ENCODE measurements around the gene ARL14. TPM values are rescaled to one million over a fixed set of nuclear protein-coding genes. Genes with fewer than 3 reads are reported as not detected.

Gene ARL14
- total RNA-seq, 1 experiment from 2014 or later = not detected

DNA sequence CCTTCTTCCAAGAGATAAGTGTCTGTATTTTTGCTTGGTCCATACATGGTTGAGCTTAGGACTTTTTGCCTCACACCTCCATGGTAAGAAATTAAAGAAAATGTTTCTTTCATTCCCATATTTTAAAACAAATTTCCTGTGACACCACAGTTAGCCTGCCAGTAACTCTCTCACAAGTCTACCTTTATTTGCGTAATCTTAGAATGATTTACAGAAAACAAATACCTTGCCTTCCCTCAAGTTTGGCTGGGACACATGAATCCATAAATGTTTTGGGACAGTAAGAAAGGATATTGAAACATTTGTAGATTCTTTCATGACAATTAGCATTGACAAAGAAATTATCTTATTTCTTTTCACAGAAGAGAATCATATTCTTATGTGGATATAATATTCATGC is 3.8 kb upstream of the ARL14 start:
- no peak overlapping the region for H3K27ac Mint-ChIP-seq
- DNase-seq (ENCODE audit: low spot score) = no peak
- CTCF ChIA-PET = no interaction called here

GRCh38 chr3:160675566-160676124 is 1.3 kb upstream of the ARL14 start:
- TF ChIP-seq, protein P1, sequence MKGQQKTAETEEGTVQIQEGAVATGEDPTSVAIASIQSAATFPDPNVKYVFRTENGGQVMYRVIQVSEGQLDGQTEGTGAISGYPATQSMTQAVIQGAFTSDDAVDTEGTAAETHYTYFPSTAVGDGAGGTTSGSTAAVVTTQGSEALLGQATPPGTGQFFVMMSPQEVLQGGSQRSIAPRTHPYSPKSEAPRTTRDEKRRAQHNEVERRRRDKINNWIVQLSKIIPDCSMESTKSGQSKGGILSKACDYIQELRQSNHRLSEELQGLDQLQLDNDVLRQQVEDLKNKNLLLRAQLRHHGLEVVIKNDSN (CRISPR knock-in tag; IDR thresholded peaks at IDR 0.05) = no peak
- no peak for TF ChIP-seq ELF4 (CRISPR knock-in tag; IDR thresholded peaks at IDR 0.05; ENCODE audit: low read depth)
- TF ChIP-seq ESRRA (CRISPR knock-in tag; IDR thresholded peaks at IDR 0.05; ENCODE audit: borderline replicate concordance) = no peak
- no peak for TF ChIP-seq IRF1 (CRISPR knock-in tag; IDR thresholded peaks at IDR 0.05)
- TF ChIP-seq EMX1 (CRISPR knock-in tag; IDR thresholded peaks at IDR 0.05) = no peak
- no peak for TF ChIP-seq CREM (CRISPR knock-in tag; IDR thresholded peaks at IDR 0.05)
- no peak for TF ChIP-seq ZNF416 (CRISPR knock-in tag; IDR thresholded peaks at IDR 0.05)
- no peak for TF ChIP-seq NR3C1 (CRISPR knock-in tag; conservative IDR thresholded peaks at IDR 0.05; ENCODE audit: low read depth)
- no peak for TF ChIP-seq ZSCAN18 (CRISPR knock-in tag; IDR thresholded peaks at IDR 0.05)
- TF ChIP-seq OVOL2 (CRISPR knock-in tag; IDR thresholded peaks at IDR 0.05; ENCODE audit: borderline replicate concordance) = no peak
- no peak for TF ChIP-seq PRRX2 (CRISPR knock-in tag; IDR thresholded peaks at IDR 0.05)
- no peak for TF ChIP-seq SMAD3 (CRISPR knock-in tag; IDR thresholded peaks at IDR 0.05; ENCODE audit: borderline replicate concordance)
- TF ChIP-seq, protein P2, sequence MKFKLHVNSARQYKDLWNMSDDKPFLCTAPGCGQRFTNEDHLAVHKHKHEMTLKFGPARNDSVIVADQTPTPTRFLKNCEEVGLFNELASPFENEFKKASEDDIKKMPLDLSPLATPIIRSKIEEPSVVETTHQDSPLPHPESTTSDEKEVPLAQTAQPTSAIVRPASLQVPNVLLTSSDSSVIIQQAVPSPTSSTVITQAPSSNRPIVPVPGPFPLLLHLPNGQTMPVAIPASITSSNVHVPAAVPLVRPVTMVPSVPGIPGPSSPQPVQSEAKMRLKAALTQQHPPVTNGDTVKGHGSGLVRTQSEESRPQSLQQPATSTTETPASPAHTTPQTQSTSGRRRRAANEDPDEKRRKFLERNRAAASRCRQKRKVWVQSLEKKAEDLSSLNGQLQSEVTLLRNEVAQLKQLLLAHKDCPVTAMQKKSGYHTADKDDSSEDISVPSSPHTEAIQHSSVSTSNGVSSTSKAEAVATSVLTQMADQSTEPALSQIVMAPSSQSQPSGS (CRISPR knock-in tag; IDR thresholded peaks at IDR 0.05; ENCODE audit: borderline replicate concordance, low read depth) = no peak
- no peak for TF ChIP-seq JAZF1 (CRISPR knock-in tag; IDR thresholded peaks at IDR 0.05)
- TF ChIP-seq, protein P3, sequence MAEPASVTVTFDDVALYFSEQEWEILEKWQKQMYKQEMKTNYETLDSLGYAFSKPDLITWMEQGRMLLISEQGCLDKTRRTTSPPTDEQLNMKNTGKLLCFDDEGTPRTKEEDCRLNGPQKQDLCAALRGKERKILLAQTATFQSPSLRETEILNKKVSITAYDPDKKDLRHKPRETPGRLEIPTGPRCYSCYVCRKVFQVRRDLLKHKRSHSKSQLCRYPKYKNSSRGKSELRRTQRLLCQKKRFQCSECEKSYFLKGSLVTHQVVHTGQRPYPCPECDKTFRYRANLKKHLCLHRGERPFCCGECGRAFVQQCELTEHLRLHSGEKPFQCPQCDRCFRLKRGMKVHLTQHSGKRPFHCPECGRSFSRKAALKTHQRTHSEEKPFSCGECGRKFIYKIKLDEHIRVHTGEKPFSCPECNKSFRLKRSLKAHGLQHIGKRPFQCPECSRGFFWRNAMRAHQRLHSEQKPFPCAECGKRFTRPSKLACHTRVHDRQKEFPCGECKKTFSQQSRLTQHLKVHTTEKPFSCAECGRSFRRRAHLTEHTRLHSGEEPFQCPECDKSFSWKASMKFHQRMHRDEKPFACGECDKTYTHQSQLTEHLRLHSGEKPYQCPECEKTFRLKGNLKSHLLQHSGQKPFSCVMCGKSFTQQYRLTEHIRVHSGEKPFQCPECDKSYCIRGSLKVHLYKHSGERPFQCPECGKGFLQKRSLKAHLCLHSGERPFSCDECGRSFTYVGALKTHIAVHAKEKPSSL (CRISPR knock-in tag; conservative IDR thresholded peaks at IDR 0.05) = no peak
- TF ChIP-seq, protein P4, sequence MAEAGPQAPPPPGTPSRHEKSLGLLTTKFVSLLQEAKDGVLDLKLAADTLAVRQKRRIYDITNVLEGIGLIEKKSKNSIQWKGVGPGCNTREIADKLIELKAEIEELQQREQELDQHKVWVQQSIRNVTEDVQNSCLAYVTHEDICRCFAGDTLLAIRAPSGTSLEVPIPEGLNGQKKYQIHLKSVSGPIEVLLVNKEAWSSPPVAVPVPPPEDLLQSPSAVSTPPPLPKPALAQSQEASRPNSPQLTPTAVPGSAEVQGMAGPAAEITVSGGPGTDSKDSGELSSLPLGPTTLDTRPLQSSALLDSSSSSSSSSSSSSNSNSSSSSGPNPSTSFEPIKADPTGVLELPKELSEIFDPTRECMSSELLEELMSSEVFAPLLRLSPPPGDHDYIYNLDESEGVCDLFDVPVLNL (CRISPR knock-in tag; IDR thresholded peaks at IDR 0.05; ENCODE audit: borderline replicate concordance, low read depth) = no peak
- no peak for TF ChIP-seq GABPB1 (CRISPR knock-in tag; IDR thresholded peaks at IDR 0.05)
- TF ChIP-seq, protein P5, sequence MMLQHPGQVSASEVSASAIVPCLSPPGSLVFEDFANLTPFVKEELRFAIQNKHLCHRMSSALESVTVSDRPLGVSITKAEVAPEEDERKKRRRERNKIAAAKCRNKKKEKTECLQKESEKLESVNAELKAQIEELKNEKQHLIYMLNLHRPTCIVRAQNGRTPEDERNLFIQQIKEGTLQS (CRISPR knock-in tag; conservative IDR thresholded peaks at IDR 0.05) = no peak
- TF ChIP-seq MXD4 (CRISPR knock-in tag; IDR thresholded peaks at IDR 0.05; ENCODE audit: borderline replicate concordance) = no peak
- no peak for TF ChIP-seq ATF6 (CRISPR knock-in tag; IDR thresholded peaks at IDR 0.05)
- Mint-ChIP-seq H3K36me3 (no peaks in the 10 kb centered on the region), H3K9me3 (no peaks in the 10 kb centered on the region), H3K4me3 (no peak overlapping the region), H3K27me3 (ENCODE audit: low read depth) (no peaks in the 10 kb centered on the region), H3K4me1 (peaks cover 28% of the 10 kb centered on the region), H3K27ac (no peak overlapping the region)
- ATAC-seq = no peak
- ChIA-PET CTCF (no interaction called here), POLR2A (no interaction called here)
- no peak for DNase-seq (ENCODE audit: low spot score)

More for the DNA sequence above, 3.8 kb upstream of the ARL14 start:
- Mint-ChIP-seq H3K27me3 (ENCODE audit: low read depth) (no peaks in the 10 kb centered on the region), H3K4me3 (no peak overlapping the region), H3K4me1 (peaks cover 13% of the 10 kb centered on the region), H3K36me3 (no peaks in the 10 kb centered on the region), H3K9me3 (no peaks in the 10 kb centered on the region)
- ATAC-seq = no peak
- POLR2A ChIA-PET = no interaction called here
- TF ChIP-seq CDX4 (CRISPR knock-in tag; IDR thresholded peaks at IDR 0.05; ENCODE audit: borderline replicate concordance) (no peak), PRRX2 (CRISPR knock-in tag; IDR thresholded peaks at IDR 0.05) (no peak), TEAD4 (CRISPR knock-in tag; IDR thresholded peaks at IDR 0.05) (no peak)
